ENCODE measurements around the gene PGAM2.
A peak's percentile ranks its signal among the peaks of the same experiment; 100 is the strongest.
"Not testable (repeated sequence)": the region's sequence is repeated elsewhere in the genome, so short reads cannot be mapped to it uniquely, and the experiment has no call there.

The PGAM2 gene

DNA sequence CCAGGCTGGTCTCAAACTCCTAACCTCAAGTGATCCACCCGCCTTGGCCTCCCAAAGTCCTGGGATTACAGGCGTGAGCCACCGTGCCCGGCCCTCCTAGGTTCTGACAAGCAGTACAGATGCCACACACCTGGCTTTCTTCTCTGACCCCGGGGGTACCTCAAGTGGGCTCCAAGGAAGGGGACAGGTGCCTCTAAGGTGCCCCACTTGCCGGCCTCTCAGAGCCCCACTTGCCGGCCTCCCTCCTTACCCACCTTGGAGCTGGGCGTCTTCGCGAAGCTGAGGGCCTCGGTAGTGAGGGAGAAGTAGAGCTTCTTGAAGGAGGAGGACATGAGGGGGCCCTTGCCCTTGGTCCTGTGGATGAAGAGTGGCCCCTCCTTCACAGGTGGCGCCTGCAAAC, 26.8 kb downstream of the PGAM2 start:
- H3K27me3 ChIP-seq (ENCODE audit: insufficient read depth, poor library complexity, severe bottlenecking); H3K36me3 ChIP-seq (ENCODE audit: low read depth); H3K4me3 ChIP-seq (ENCODE audit: severe bottlenecking); H3K27ac ChIP-seq (ENCODE audit: poor library complexity, severe bottlenecking); ATAC-seq (ENCODE audit: low read depth); H3K4me1 ChIP-seq (ENCODE audit: insufficient read depth, poor library complexity, severe bottlenecking); H3K9me3 ChIP-seq (ENCODE audit: severe bottlenecking); DNase-seq (ENCODE audit: low spot score): not testable (repeated sequence)

DNA sequence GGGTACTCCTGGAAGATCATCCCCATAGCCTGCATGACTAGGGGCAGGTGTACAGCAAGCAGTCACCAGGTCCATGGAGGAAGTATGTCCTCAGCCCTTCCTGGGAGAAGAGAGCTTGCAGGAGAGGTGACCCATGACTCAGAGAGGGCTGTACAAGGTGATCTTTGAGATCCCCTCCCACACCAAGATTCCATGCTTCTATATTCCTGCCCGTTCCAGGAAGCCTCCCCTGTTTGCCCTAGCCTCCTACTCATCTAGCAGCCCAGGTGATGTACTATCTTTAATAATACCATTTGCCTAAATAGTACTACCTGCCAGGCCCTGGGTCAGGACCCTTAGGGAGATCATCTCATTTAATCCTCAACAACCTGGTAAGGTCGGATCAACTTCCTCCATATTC, 27.4 kb downstream of the PGAM2 start:
- not testable (repeated sequence) for H3K4me3 ChIP-seq (ENCODE audit: severe bottlenecking); H3K36me3 ChIP-seq (ENCODE audit: low read depth); ATAC-seq (ENCODE audit: low read depth); H3K9me3 ChIP-seq (ENCODE audit: severe bottlenecking); H3K27ac ChIP-seq (ENCODE audit: poor library complexity, severe bottlenecking); H3K27me3 ChIP-seq (ENCODE audit: insufficient read depth, poor library complexity, severe bottlenecking); DNase-seq (ENCODE audit: low spot score); H3K4me1 ChIP-seq (ENCODE audit: insufficient read depth, poor library complexity, severe bottlenecking)

DNA sequence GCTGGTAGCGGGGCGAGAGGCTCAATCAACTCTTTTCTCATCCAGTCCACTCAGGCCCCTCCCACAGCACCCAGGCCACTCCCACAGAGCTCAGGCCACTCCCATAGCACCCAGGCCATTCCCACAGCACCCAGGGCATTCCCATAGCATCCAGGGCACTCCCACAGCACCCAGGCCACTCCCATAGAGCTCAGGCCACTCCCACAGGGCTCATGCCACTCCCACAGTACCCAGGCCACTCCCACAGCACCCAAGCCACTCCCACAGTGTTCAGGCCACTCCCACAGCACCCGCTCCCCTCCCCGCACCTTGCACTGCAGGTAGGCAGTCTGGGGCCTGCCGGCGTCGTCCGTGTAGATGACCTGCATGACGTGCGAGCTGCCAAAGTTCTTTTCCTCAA, 29.0 kb downstream of the PGAM2 start:
- not testable (repeated sequence) for H3K27ac ChIP-seq (ENCODE audit: poor library complexity, severe bottlenecking); H3K9me3 ChIP-seq (ENCODE audit: severe bottlenecking); DNase-seq (ENCODE audit: low spot score); H3K36me3 ChIP-seq (ENCODE audit: low read depth); H3K4me3 ChIP-seq (ENCODE audit: severe bottlenecking); H3K27me3 ChIP-seq (ENCODE audit: insufficient read depth, poor library complexity, severe bottlenecking); H3K4me1 ChIP-seq (ENCODE audit: insufficient read depth, poor library complexity, severe bottlenecking)
- ATAC-seq (ENCODE audit: low read depth): peak; percentile 69

DNA sequence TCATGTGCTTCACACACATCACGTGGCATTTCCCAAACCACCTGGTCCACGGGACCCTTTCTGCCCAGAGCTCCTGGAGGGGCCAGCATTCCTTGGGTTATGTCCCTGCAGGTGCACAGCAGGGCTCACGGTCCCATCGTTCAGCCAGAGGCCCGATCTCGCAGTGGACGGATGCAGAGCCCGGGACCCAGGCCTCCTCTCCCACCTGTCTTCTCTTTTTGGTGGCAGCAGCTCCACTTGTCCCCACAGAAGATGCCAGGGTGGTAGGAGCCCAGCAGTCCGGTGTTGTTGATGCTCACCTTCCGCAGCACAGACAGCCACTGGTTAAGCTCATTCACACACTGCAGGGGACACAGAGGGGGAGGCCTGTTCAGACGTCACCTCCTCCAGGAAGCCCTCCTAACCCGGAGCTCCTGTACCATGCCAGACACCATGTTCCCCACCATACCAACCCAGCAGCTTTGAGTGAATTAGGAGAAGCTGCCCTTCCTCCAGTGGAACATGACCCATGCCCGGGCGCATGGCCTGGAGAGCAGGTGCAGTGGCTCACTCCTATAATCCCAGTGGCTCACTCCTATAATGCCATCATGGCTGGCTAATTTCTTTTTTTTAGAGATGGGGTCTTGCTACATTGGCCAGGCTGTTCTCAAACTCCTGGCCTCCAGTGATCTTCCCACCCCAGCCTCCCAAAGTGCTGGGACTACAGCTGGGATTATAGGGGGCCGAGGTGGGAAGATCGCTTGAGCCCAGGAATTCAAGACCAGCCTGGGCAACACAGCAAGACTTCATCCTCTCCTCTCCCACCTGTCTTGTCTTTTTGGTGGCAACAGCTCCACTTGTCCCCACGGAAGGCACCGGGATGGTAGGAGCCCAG, 31.2 kb downstream of the PGAM2 start:
- not testable (repeated sequence) for H3K4me3 ChIP-seq (ENCODE audit: severe bottlenecking); H3K4me1 ChIP-seq (ENCODE audit: insufficient read depth, poor library complexity, severe bottlenecking); ATAC-seq (ENCODE audit: low read depth); H3K27ac ChIP-seq (ENCODE audit: poor library complexity, severe bottlenecking); H3K27me3 ChIP-seq (ENCODE audit: insufficient read depth, poor library complexity, severe bottlenecking); DNase-seq (ENCODE audit: low spot score); H3K36me3 ChIP-seq (ENCODE audit: low read depth); H3K9me3 ChIP-seq (ENCODE audit: severe bottlenecking)

DNA sequence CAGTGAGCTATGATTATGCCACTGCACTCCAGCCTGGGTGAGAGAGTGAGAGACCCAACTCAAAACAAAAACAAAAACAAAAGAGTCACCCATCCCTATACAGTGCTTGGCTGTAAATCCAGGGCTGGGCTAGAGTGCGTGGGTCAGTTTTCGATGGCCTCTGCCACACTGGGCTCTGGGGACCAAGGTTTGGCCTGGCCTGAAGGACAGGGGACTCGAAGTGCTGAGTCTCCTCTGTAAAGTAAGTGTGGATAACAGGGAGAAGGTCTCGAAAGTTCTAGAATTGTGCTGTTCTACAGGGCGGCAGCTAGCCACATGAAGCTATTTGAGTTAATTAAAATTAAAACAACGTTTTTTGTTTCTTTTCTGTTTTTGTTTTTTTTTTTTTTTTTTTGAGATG, 33.3 kb downstream of the PGAM2 start:
- not testable (repeated sequence) for H3K4me1 ChIP-seq (ENCODE audit: insufficient read depth, poor library complexity, severe bottlenecking); H3K9me3 ChIP-seq (ENCODE audit: severe bottlenecking); DNase-seq (ENCODE audit: low spot score); H3K27ac ChIP-seq (ENCODE audit: poor library complexity, severe bottlenecking); H3K36me3 ChIP-seq (ENCODE audit: low read depth); H3K27me3 ChIP-seq (ENCODE audit: insufficient read depth, poor library complexity, severe bottlenecking); ATAC-seq (ENCODE audit: low read depth); H3K4me3 ChIP-seq (ENCODE audit: severe bottlenecking)

DNA sequence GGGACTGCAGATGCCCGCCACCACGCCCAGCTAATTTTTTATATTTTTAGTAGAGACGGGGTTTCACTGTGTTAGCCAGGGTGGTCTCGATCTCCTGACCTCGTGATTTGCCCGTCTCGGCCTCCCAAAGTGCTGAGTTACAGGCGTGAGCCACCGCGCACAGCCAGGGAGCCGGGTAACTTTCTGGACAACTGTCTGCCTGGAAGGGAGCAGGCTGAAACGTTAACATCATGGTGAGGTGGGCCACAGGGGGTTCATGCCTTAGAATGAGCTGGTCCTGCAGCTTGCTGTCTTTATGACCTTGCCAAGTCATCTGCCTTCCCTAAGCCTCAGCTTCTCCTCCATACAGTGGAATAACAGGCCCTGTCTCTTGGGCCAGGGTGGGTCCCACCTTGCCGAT, 34.0 kb downstream of the PGAM2 start:
- not testable (repeated sequence) for ATAC-seq (ENCODE audit: low read depth); H3K4me1 ChIP-seq (ENCODE audit: insufficient read depth, poor library complexity, severe bottlenecking); DNase-seq (ENCODE audit: low spot score); H3K27ac ChIP-seq (ENCODE audit: poor library complexity, severe bottlenecking); H3K9me3 ChIP-seq (ENCODE audit: severe bottlenecking); H3K36me3 ChIP-seq (ENCODE audit: low read depth); H3K4me3 ChIP-seq (ENCODE audit: severe bottlenecking); H3K27me3 ChIP-seq (ENCODE audit: insufficient read depth, poor library complexity, severe bottlenecking)

DNA sequence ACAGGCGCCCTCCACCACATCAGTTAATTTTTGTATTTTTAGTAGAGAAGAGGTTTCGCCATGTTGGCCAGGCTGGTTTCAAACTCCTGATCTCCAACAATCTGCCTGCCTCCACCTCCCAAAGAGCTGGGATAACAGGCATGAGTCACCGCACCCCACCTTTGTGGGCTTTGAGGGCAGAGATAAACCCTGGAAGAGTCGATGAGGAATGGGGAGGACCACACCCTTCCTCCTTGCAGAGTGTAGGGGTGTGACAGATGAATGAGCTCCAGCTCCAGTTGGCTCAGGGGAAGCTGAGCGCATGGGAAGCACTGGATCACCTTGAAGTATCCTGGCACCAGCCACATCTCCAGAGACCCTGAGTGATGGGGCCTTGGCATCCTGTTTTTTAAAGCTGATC, 35.3 kb downstream of the PGAM2 start:
- not testable (repeated sequence) for DNase-seq (ENCODE audit: low spot score); H3K36me3 ChIP-seq (ENCODE audit: low read depth); H3K27ac ChIP-seq (ENCODE audit: poor library complexity, severe bottlenecking); H3K4me3 ChIP-seq (ENCODE audit: severe bottlenecking); H3K27me3 ChIP-seq (ENCODE audit: insufficient read depth, poor library complexity, severe bottlenecking); H3K4me1 ChIP-seq (ENCODE audit: insufficient read depth, poor library complexity, severe bottlenecking); H3K9me3 ChIP-seq (ENCODE audit: severe bottlenecking)
- ATAC-seq (ENCODE audit: low read depth): peak; percentile 60

DNA sequence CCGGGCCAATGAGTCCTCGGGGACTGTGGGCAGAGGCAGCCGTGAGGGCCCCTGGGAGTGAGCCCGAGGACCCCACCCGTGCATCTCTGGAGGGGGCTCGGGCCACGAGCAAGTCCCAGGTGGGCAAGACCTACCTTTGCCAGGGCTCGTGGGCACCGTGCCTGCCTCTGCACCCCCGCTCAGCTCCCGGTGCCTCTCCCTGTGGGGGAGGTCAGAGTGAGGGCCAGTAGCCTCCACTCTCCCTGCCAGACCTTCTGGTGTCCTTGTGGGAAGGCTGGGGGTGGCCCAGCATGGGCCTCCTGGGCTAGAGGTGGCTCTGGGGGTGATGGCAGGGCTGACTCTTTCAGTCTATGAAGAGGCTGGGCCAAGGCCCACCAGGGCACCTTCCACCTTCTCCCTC, 35.9 kb downstream of the PGAM2 start:
- ATAC-seq (ENCODE audit: low read depth); H3K27ac ChIP-seq (ENCODE audit: poor library complexity, severe bottlenecking); H3K36me3 ChIP-seq (ENCODE audit: low read depth); H3K4me1 ChIP-seq (ENCODE audit: insufficient read depth, poor library complexity, severe bottlenecking); H3K4me3 ChIP-seq (ENCODE audit: severe bottlenecking); H3K27me3 ChIP-seq (ENCODE audit: insufficient read depth, poor library complexity, severe bottlenecking); DNase-seq (ENCODE audit: low spot score); H3K9me3 ChIP-seq (ENCODE audit: severe bottlenecking): not testable (repeated sequence)

DNA sequence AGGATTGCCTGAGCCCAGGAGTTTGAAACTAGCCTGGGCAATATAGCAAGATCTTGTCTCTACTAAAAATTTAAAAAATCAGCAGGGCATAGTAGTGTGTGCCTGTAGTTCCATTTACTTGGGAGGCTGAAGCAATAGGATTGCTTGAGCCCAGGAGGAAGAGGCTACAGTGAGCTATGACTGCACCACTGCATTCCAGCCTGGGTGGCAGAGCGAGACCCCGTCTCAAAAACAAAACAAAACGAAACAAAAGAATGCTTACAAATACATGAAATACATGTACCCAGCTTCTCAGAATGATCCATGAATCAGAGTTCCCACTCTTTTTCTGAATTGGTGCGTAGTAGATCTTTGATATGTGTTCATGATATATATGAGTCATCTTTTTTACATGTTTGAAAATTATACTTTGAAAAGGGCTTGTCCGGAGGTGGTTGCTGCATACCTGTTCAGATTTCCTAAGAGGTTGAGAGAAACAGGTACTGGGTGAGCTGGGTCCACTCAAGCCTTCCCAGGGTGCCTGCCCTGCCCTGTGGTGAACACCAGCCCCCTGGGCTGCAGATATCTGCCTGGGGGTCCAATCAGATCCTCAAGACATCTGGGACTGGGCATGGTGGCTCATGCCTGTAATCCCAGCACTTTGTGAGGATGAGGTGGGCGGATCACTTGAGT, 42.4 kb downstream of the PGAM2 start:
- H3K9me3 ChIP-seq (ENCODE audit: severe bottlenecking): not testable (repeated sequence)

DNA sequence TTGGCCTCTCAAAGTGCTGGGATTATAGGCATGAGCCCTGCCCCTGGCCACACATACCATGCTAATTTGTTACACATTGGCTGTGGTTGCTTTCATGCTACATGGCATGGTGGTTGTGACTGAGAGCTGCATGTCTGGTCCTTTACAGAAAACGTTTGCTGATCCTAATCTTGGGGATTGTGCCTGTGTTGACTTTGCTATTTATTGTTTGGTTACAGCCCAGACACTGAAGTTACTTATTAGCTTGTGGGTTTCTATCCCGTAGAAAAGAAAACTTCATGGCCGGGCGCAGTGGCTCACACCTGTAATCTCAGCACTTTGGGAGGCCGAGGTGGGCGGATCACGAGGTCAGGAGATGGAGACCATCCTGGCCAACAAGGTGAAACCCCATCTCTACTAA, 43.3 kb downstream of the PGAM2 start:
- not testable (repeated sequence) for DNase-seq (ENCODE audit: low spot score); ATAC-seq (ENCODE audit: low read depth); H3K27me3 ChIP-seq (ENCODE audit: insufficient read depth, poor library complexity, severe bottlenecking)

More for the DNA sequence above, 42.4 kb downstream of the PGAM2 start:
- not testable (repeated sequence) for H3K4me1 ChIP-seq (ENCODE audit: insufficient read depth, poor library complexity, severe bottlenecking); H3K27me3 ChIP-seq (ENCODE audit: insufficient read depth, poor library complexity, severe bottlenecking); DNase-seq (ENCODE audit: low spot score); H3K27ac ChIP-seq (ENCODE audit: poor library complexity, severe bottlenecking); H3K4me3 ChIP-seq (ENCODE audit: severe bottlenecking); H3K36me3 ChIP-seq (ENCODE audit: low read depth)
- ATAC-seq (ENCODE audit: low read depth): peak; percentile 44

DNA sequence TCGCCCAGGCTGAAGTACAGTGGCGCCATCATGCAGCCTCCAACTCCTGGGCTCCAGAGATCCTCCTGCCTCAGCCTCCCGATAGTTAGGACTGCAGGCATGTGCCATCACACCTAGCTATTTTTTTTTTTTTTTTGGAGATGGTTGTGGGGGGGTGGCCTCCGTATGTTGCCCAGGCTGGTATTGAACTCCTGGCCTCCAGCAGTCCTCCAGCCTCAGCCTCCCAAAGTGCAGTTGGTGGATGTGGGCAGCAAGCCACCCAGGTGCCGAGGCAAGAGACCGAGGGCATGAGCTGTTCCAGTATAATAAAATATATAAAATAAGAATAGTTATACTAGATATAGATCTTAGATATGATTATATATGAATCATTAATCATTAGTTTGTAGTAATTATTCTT, 45.5 kb downstream of the PGAM2 start:
- H3K4me1 ChIP-seq (ENCODE audit: insufficient read depth, poor library complexity, severe bottlenecking); H3K9me3 ChIP-seq (ENCODE audit: severe bottlenecking); ATAC-seq (ENCODE audit: low read depth); H3K27ac ChIP-seq (ENCODE audit: poor library complexity, severe bottlenecking); H3K27me3 ChIP-seq (ENCODE audit: insufficient read depth, poor library complexity, severe bottlenecking); H3K4me3 ChIP-seq (ENCODE audit: severe bottlenecking); DNase-seq (ENCODE audit: low spot score); H3K36me3 ChIP-seq (ENCODE audit: low read depth): not testable (repeated sequence)

More for the DNA sequence above, 43.3 kb downstream of the PGAM2 start:
- H3K4me1 ChIP-seq (ENCODE audit: insufficient read depth, poor library complexity, severe bottlenecking); H3K9me3 ChIP-seq (ENCODE audit: severe bottlenecking); H3K36me3 ChIP-seq (ENCODE audit: low read depth); H3K4me3 ChIP-seq (ENCODE audit: severe bottlenecking); H3K27ac ChIP-seq (ENCODE audit: poor library complexity, severe bottlenecking): not testable (repeated sequence)

All from RWPE2 (cell line).